GM12892 (cell line): ENCODE data around the gene SERINC4.

Experiments
- POLR2A ChIP-seq: IDR thresholded peaks from 2 replicates; pipeline ENCODE4 v1.6.1; 2011; ENCODE audit warnings: low read depth, low read length, control low read depth
- TAF1 ChIP-seq: IDR thresholded peaks from 2 replicates; pipeline ENCODE4 v1.6.1; 2011; ENCODE audit warnings: low read depth, mild to moderate bottlenecking, control low read depth, low read length, borderline replicate concordance

- TF ChIP-seq POLR2A (no peak), TAF1 (no peak)
These were observed 21.0 kb downstream of the SERINC4 start for GRCh38 chr15:43779016-43779415.
